NCI-H510A treated with DMSO at 0.1 percent for 48 hours (cell line): ENCODE measurements around the gene ANKFY1.
A peak's percentile ranks its signal among the peaks of the same experiment; 100 is the strongest.
"Not testable (repeated sequence)": the region's sequence is repeated elsewhere in the genome, so short reads cannot be mapped to it uniquely, and the experiment has no call there.

Experiments
- DNase-seq: peaks from one replicate; lab custom pipeline; 2025; lab: John Stamatoyannopoulos, UW

The ANKFY1 gene

DNA sequence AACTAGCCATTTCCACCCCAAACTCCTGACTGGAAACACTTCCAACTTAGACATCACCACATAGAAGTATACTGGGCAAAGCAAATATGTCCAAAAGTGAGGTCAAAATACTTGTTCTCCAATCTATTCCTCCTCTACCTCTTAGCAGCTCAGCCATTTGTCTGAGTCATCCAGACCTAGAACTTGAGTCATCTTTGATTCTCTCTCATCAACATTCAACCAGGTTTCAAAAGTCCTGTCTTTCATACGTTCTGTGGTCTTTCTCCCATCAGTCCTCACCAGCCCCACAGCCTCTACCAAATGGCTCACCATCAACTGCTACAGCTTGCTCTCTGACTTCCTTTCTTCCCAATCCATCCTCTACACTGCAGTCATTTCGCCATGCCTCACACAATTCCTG lies 6.8 kb downstream of the ANKFY1 start:
- no peak for DNase-seq

DNA sequence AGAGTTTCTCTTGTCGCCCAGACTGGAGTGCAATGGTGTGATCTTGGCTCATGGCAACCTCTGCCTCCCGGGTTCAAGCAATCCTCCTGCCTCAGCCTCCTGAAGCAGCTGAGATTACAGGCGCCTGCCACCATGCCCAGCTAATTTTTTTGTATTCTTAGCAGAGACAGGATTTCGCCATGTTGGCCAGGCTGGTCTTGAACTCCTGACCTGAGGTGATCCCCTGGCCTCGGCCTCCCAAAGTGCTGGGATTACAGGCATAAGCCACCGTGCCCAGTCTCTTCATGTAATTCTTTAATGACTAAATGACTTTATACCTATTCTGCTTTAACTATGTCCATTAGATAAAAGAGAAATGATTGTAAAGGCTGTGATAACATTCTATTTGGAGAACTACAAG lies 8.5 kb downstream of the ANKFY1 start:
- DNase-seq = not testable (repeated sequence)

DNA sequence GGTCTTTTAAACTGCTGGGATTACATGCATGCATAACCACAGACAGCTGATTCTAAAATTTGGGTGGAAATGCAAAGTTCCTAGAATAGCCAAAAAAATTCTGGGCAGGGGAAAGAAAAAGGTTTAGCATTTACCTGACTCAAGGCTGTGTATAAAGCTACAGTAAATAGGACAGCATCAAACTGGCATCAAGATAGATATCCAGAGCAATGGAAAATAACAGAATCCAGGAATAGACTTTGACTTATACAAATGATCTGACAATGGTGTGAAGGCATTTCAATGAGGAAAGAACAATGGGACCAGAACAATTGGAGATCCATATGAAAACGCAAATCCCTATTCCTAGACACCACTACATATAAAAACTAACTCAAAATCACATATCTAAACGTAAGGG lies 12.9 kb downstream of the ANKFY1 start:
- no peak for DNase-seq

DNA sequence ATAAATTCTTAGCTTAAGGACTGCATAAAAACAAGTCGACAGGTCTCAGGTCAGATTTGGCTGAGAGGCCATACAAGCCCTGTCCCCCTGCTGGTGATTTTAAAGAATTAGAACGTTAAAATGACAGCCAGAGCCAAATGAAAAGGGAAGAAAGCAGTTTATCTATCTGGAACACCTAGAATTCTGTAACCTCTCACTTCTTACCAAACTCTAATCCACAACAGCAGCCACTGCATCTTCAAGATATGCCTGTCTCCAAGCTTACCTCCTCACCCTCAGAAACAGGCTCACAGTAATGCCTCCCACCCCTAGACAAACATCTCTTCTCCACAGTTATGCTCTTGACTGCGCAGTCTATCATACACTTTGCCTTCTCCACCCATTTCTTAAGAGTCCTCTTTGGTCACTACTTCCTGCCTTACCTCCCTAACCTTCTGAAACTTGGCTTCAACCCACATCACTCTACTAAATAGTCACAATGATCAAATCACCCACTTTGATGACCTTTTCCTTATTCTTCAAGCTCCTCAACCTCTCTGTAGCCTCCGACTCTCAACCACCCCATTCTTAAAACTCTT lies 14.2 kb downstream of the ANKFY1 start:
- DNase-seq = peak; percentile 20

DNA sequence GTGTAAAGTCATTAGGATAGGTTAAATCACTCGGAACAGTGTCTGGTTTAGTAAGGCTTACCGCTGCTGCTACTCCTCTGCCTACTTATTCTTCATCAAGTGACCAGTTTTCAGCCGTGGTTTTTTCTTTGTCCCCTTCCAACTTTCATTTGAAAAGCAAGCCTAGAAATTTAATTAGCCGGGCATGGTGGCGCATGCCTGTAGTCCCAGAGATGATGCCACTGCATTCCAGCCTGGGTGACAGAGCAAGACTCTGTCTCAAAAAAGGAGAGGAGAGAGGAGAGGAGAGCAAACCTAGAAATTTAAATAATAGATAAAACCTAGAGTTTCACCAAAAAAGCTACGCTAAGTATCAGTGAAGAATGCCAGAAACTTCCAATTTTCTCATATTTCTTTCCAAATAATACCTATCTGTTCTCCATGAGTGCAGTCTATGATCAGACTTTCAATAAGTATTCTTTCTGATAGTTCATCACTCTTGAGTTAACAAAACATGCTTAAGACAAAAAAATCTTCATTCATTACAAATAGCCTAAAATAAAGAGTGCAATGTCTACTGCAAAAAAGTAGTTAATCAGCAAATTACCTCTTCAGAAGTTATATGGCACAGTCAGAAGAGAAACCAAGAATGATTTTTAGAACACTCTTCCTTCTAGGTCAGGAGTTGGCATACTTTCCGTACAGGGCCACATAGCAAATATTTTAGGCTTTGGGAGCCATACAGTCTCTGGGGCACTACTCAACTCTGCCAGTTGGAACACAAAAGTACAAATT lies 15.1 kb downstream of the ANKFY1 start:
- DNase-seq = no peak

DNA sequence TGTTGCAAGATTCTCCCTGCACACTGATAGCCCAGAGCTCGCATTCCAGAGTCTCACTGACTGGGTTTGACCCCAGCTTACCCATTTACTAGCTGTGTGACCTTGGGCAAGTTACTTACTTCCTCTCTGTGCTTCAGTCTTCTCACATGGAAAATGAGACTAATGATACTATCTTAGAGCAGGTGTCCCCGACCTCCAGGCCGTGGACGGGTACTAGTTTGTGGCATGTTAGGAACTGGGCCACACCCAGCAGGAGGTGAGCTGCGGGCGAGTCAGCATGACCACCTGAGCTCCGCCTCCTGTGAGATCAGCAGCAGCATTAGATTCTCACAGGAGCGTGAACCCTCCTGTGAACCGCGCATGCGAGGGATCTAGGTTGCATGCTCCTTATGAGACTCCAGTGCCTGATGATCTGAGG lies 15.8 kb downstream of the ANKFY1 start:
- no peak for DNase-seq

DNA sequence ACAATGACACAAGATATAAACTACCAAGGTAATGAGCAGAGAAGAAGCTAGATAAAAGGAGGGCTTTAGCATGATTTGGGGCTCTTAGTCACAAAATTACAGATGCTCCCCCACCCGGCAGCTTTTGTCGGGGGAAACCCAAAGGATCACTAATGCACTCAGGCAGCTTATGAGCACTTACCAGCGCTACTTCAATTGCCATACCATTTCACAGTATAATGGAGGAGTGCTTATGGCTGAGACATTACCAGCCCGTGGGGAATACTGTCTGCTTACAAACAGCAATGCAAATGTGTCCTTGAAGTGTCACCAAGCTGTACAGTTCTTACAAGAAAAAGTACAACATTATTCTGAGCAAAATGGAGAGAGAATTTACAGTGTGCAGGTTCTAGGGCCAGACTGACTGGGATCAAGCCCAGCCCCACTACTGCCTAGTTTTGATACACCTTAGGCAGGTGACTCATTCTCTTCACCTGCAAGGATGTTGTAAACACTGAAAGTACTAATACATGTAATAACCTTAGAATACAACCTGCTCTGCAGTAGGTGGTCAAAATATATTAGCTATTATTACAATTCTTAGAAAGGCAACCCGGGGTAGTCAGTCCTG lies 16.3 kb downstream of the ANKFY1 start:
- DNase-seq = no peak

DNA sequence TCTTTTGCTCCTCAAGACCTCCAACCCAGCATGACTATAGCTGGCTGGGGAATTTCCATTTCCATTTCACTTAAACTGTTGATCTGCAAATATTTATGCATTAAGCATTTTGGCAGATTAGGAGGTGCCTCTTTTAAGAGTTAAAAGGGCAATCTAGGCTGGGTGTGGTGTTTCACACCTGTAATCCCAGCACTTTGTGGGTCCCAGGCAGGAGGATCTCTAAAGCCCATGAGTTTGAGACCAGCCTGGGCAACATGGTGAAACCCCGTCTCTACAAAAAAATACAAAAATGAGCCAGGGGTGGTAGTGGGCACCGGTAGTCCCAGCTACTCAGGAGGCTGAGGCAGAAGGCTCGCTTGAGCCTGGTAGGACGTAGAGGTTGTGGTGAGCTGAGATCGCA lies 17.1 kb downstream of the ANKFY1 start:
- no peak for DNase-seq

DNA sequence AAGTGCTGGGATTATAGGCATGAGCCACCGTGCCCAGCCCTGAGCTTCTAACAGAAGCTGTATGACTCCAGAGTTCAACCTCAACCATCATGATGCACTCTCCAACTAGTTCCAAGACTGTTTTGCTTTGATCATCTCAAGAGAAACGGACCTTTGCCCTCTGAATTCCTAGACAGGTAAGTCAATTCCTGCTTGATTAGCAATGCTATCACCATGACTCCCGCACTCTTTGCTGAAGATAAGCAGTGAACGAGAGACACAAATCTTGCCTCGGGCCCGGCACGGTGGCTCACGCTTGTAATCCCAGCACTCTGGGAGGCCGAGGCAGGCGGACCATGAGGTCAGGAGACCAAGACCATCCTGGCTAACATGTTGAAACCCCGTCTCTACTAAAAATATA lies 22.2 kb downstream of the ANKFY1 start:
- DNase-seq = no peak

DNA sequence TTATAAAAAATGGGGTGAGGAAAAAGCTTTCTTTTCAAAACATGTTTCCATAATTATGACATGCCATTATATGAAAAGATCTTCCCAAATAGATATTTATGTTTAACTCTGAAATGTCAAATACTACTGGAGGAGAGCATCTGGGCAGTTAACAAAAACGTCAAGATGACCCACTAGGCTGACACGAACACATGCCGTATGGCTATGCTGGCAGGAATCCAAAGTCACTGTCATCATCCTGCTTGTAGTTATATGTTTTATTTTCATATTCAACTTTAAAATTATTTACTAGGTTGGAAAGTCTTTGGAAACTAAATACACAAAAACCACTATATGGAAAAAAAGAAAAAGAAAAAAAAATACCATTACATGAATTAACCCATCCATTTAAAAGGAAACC lies 27.3 kb downstream of the ANKFY1 start:
- no peak for DNase-seq

DNA sequence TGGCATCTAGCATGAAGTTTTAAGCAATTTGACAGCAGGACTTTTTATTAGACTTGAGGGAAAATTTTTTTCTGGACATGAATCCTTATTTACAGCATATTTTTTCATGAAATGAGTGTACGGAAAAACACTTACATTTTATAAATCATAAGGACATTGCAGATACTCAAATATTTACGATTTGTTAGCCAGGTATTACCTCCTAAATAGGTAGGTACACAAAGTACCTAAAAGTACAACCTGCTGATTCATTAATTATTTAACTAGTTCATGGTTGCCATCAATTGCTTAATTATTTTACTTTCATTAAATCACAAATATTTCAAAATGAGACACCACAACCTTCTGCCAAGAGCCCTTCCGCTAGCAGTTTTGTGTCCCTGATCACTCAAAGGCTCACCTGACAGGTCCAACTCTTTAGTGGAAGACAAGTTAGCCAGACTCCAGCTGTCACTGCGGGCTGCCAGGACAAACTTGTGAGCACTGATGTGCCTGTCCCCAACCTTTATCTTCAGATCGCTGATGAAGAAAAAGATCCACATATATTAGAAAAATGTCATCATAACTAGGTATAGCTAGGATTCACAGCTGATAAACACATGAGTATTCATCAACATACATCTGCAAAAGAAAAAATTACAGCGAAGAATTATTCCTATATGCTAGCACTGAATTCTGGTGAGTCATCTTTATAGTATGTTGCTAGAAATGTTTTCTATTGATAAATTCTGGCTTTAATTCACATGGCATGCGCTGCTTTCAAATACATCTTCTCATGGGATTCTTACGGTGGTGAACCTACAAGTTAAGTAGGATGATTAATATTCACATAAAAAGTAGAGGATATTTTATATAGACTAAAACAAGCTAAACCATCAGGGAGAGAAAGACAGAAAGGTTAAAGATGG lies 28.2 kb downstream of the ANKFY1 start:
- no peak for DNase-seq

DNA sequence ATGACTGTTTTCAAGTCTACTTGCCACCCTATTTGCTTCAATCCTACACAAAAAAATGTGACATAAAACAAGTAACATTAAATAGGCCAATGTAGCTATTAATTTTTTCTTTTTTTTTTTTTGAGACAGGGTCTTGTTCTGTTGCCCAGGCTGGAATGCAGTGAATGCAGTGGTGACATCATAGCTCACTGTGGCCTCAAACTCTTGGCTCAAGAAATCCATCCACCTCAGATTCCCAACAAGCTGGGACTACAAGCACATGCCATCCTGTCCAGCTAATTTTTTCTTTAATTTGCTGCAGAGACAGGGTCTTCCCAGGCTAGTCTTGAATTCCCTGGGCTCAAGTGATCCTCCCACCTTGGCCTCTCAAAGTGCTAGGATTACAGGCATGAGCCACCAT lies 29.4 kb downstream of the ANKFY1 start:
- DNase-seq = no peak

DNA sequence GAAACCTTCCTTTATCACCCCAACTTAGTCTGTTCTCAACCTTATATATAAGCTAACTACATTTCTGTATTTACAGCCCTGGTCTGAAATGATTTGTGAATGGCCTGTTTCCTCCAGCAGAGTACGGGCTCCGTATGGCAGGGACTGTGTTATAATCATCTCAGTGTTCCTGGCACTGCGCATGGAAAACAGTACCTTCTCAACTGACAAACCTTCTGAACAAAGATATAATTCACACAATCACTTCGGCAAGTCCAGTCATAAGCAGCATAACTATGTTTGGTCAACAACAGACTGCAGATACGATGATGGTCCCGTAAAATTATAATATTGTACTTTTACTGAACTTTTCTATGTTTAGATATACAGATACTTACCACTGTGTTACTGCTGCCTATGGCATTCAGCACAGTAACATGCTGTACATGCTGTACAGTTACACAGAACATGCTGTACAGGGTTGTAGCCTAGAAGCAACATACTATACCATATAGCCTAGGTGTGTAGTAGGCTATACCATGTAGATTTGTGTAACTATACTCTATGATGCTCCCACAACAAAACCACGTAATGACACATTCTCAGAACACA lies 30.0 kb downstream of the ANKFY1 start:
- DNase-seq = no peak

DNA sequence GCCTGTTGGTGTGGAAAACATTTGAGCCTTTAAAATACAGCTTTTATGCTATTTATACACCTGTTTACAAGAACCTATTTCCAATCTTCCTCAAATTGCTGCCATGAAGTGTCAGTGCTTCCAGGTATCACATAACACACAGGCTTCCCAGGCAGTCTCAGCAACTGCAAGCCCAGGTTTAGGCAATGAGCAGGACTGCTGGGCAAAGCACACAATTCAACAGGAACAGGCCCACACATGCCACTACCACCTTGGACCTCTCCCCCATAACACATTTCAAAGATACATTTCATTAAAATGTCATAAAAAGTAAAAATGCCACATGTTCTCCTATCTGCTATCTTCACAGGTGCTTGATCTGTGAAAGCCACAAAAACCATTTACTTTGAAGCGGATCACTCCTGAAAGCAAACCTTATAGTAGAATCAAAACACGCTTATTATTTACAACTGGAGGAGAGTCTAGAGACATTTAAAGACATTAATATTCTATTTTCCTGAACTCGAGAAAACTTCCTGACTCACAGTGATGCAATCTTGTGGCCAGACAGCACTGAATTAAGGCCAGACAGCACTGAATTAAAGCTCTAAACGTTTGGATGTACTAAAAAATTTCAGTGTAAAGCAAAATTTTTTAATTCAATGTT lies 31.5 kb downstream of the ANKFY1 start:
- no peak for DNase-seq

DNA sequence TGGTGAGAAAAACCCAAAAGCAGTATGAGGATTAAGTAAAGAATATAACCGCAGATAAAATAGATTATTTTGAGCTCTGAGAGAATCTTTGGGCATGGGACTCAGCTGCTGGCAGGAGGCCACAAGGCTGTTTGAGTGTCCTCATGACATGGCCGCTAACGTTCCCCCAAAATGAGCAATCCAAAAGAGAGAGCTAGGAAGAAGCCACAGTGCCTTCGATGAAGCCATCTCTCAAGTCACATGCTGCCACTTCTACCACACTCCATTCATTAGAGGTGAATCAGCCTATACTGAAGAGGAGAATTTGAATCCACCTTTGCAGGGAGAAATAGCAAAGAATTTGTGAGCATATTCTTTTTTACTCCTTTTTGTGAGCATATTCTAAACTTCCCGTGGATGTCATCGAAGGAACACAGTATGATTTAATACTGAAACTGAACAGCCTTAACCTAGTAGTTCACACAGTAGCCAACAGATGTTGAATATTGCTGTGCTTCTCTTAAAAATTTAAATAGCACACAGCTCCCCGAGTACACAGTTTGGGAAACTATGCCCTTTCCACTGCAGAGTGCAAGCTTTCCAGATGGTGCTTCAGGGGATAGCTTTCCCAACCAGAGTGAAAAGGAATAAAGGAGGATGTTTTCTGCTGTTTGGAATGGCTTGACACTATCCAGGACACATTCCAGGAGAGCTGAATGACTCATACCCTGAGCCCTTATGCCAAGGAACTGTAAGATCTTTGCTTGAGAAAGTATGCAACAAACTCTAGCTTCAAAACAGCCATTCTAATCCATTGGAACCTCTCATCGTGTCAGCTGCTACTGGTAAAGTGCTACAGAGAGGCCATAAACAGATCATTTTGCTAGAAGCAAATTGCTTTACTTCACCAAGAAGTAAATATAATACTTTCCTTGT lies 33.9 kb downstream of the ANKFY1 start:
- no peak for DNase-seq

DNA sequence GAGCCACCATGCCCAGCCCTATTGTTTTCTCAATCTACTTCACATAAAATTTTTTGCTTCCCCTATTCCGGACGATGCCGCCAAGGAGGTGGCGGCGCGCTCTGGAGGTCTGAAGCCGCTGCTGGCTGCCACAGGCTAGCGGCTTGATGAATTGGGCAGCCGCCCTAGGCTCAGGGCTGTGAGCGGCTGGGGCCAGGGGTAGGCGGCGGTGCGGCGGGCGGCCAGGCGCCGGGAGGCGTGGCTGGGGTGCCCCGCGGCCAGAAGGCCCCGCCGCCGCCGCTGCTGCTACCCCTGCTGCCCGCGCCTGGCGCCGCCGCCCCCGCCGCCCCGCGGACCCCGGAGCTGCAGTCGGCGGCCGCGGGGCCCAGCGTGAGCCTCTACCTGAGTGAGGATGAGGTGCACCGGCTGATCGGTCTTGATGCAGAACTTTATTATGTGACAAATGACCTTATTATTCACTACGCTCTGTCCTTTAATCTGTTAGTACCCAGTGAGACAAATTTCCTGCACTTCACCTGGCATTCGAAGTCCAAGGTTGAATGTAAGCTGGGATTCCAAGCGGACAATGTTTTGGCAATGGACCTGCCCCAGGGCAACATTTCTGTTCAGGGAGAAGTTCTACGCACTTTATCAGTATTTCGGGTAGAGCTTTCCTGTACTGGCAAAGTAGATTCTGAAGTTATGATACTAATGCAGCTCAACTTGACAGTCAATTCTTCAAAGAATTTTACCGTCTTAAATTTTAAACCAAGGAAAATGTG lies 41.7 kb downstream of the ANKFY1 start:
- no peak for DNase-seq

DNA sequence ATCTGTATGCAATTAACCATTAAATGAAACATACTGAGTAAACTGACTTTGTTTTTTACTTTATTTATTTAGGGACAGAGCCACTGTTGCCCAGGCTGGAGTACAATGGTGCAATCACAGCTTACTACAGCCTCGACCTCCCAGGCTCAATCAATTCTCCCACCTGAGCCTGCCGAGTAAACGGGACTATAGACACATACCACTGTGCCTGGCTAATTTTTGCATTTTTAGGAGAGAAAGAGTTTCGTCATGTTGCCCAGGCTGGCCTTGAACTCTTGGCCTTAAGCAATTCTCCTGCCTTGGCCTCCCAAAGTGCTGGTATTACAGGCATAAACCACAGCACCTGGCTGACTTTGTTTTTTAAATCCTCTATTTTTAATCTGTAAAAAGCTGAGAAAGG lies 42.6 kb downstream of the ANKFY1 start:
- DNase-seq = no peak

DNA sequence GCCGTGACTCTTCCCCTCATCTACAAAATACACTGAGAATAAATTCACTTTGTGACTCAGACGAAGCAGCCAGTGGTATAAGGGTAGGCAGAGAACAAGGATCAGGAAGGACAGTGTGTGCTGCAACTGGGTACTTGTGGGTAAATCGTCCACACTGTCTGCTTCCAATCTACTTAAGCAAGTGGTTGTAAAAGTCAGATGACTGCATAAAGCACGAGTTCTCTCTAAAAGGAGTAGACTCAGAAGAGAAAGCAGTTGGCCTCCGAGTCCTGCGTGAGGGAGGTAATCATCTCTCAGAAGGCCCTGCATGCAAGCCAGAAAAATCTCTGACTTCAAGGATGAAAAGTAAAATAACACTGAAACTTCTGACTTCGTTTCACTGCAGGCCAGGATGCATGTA lies 43.1 kb downstream of the ANKFY1 start:
- no peak for DNase-seq

DNA sequence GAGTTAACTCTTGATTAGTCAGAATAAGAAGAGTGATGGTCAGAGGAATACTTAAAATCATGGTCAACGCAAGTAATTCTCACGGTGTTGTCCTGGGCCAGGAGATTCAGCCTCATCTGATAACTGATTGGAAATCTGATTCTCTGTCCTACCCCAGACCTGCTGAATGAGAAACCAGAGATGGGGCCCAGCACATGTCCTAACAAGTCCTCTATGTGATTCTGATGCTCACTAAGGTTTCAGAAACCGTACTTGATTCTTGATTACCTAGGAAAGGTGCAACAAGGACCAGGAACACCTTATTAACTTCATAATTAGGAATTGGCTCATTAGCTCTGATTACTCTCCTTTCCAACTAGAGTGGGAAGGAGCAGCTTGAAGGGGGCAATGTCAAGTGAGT lies 44.5 kb downstream of the ANKFY1 start:
- no peak for DNase-seq
